Sigmoid colon (tissue), 7 donors: ENCODE data around the gene IL36RN. TPM values are rescaled to one million over a fixed set of nuclear protein-coding genes. Genes with fewer than 3 reads are reported as not detected.

Source experiments
- DNase-seq: peaks from one replicate; pipeline ENCODE4 v3.0.0-alpha.2; 2019
- H3K27ac ChIP-seq, 4 donors: fragments of 200-600 bp; sonication (generic); one replicate each; pipeline ENCODE4 v1.5.1; 2016 to 2019; ENCODE audit warnings: mild to moderate bottlenecking in 1 of 4
- H3K27me3 ChIP-seq, 3 donors: fragments of 200-600 bp; sonication (generic); one replicate each; pipeline ENCODE4 v1.5.1; 2019; ENCODE audit warnings: mild to moderate bottlenecking in 1 of 3
- H3K36me3 ChIP-seq, 4 donors: fragments of 200-600 bp; sonication (generic); one replicate each; pipeline ENCODE4 v1.5.1; 2016 to 2019
- H3K4me1 ChIP-seq, 4 donors: fragments of 200-600 bp; sonication (generic); one replicate each; pipeline ENCODE4 v1.5.1; 2017 to 2019
- H3K4me3 ChIP-seq, 4 donors: fragments of 200-600 bp; sonication (generic); one replicate each; pipeline ENCODE4 v1.5.1; 2017 to 2019; ENCODE audit warnings: mild to moderate bottlenecking in 2 of 4, moderate library complexity in 1 of 4
- H3K9me3 ChIP-seq, 4 donors: fragments of 200-600 bp in 3 of 4; sonication (generic) in 3 of 4; one replicate each; pipeline versions ENCODE4 v1.5.1 to v1.6.1; 2013 to 2019
- EP300 ChIP-seq, 4 donors: sonication (generic); formaldehyde crosslinking; IDR thresholded peaks; one replicate each; pipeline ENCODE4 v1.6.1; 2017; ENCODE audit warnings: antibody characterized with exemption in 4 of 4
- POLR2A ChIP-seq, 2 donors: fragments of 450-650 bp; IDR thresholded peaks; one replicate each; pipeline ENCODE4 v1.6.1; 2016; ENCODE audit warnings: antibody characterized with exemption in 2 of 2, mild to moderate bottlenecking in 2 of 2, moderate library complexity in 2 of 2
- POLR2AphosphoS5 ChIP-seq, 4 donors: sonication (generic); formaldehyde crosslinking; IDR thresholded peaks; one replicate each; pipeline ENCODE4 v1.6.1; 2017; ENCODE audit warnings: antibody characterized with exemption in 4 of 4
- WGBS, 2 donors: extraction: QIAGEN DNeasy Blood & Tissue Kit; methylation state at CpG; one replicate each; pipeline ENCODE4 v1.1.7; 2013; 5-methylcytosine and 5-hydroxymethylcytosine counted together
- intact Hi-C: fragments of 100-400 bp; cut with DNase I; formaldehyde crosslinking; loops from one replicate; pipeline ENCODE4 v1.15.1; 2023
- polyA plus RNA-seq, 3 donors: library from polyadenylated mRNA; stranded (reverse); fragments of 200-250 nt; gene quantifications; one replicate each; pipeline ENCODE4 v1.2.3, GENCODE V29; 2013
- total RNA-seq, 4 donors: library from RNA; depleted of rRNA; stranded (reverse); fragments of >200 nt; gene quantifications; one replicate each; pipeline ENCODE4 v1.1.0, GENCODE V29; 2016
- TF ChIP-seq, protein P1 (sequence below), 4 experiments: fragments of 450-650 bp in 3 of 4; fragments of 200-600 bp in 1 of 4; IDR thresholded peaks; one replicate each; pipeline ENCODE4 v1.5.1; 2016 to 2019; ENCODE audit warnings: antibody characterized with exemption in 4 of 4, mild to moderate bottlenecking in 3 of 4, moderate library complexity in 2 of 4
- donor health status: healthy with polysubstance abuse.
- donor health status: Bipolar disorder and iron deficiency.
- donor health status: healthy.

IL36RN gene
- total and polyA plus RNA-seq, 7 donors, result 0.03 TPM; not detected in 6

GRCh38 chr2:113012436-113013335, 46.3 kb upstream of the IL36RN start:
- WGBS, 2 donors, result 78 to 80% methylated on average over 8 of the region's 8 CpGs
- H3K4me3 ChIP-seq, result no peak overlapping the region
- H3K36me3 ChIP-seq, result no peaks in the 10 kb centered on the region
- no peak overlapping the region for H3K27ac ChIP-seq
- TF ChIP-seq POLR2AphosphoS5 (IDR thresholded peaks at IDR 0.05) (no peak), EP300 (IDR thresholded peaks at IDR 0.05) (no peak), POLR2A (IDR thresholded peaks at IDR 0.05) (no peak)
- TF ChIP-seq, protein P1, sequence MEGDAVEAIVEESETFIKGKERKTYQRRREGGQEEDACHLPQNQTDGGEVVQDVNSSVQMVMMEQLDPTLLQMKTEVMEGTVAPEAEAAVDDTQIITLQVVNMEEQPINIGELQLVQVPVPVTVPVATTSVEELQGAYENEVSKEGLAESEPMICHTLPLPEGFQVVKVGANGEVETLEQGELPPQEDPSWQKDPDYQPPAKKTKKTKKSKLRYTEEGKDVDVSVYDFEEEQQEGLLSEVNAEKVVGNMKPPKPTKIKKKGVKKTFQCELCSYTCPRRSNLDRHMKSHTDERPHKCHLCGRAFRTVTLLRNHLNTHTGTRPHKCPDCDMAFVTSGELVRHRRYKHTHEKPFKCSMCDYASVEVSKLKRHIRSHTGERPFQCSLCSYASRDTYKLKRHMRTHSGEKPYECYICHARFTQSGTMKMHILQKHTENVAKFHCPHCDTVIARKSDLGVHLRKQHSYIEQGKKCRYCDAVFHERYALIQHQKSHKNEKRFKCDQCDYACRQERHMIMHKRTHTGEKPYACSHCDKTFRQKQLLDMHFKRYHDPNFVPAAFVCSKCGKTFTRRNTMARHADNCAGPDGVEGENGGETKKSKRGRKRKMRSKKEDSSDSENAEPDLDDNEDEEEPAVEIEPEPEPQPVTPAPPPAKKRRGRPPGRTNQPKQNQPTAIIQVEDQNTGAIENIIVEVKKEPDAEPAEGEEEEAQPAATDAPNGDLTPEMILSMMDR (IDR thresholded peaks at IDR 0.05), result no peak
- intact Hi-C loops, result no loop called here
- no peaks in the 10 kb centered on the region for H3K4me1 ChIP-seq
- no peaks in the 10 kb centered on the region for H3K9me3 ChIP-seq
- no peak for DNase-seq
- no peaks in the 10 kb centered on the region for H3K27me3 ChIP-seq

DNA sequence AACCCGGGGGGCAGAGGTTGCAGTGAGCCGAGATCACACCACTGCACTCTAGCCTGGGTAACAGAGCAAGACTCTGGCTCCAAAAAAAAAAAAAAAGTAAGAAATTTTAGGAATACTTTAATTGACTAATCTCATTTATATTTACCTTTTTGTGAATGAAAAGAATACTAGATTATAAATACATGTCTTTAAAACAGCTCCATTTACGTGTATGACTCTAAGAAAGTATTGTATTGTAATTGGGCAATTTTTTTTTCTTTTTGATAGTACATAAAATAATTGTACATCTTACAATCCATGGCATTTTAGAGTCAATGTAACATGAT, 45.7 kb upstream of the IL36RN start:
- Histone ChIP-seq H3K27ac (no peak overlapping the region), H3K9me3 (no peaks in the 10 kb centered on the region), H3K36me3 (no peaks in the 10 kb centered on the region), H3K4me1 (no peaks in the 10 kb centered on the region), H3K27me3 (no peaks in the 10 kb centered on the region), H3K4me3 (no peak overlapping the region)
- TF ChIP-seq EP300 (IDR thresholded peaks at IDR 0.05) (no peak), POLR2AphosphoS5 (IDR thresholded peaks at IDR 0.05) (no peak), POLR2A (IDR thresholded peaks at IDR 0.05) (no peak)
- TF ChIP-seq, protein P1 (IDR thresholded peaks at IDR 0.05), result no peak
- no peak for DNase-seq
- intact Hi-C loops, result no loop called here
- WGBS, 2 donors, result 86 to 90% methylated on average over 3 of the region's 3 CpGs

DNA sequence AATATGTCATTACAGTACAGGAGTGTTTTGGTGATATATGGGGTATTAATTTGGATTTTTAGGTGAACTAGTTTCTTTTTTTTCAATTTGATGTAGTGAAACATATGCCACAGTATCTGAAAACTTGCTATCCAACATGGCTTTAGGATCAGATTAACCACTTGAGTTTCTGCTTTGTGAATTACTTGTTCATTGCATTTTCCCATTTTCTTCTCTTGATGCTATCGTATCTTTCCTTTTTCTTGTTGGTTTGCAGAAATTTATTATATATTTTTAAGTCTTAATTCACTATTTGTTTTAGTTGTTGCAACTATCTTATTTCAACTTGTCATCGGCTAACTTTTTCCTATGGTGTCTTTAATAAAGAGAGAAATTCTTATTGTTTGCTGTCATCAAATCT, 44.9 kb upstream of the IL36RN start:
- H3K4me3 ChIP-seq, result no peak overlapping the region
- no peak for TF ChIP-seq EP300 (IDR thresholded peaks at IDR 0.05)
- no peak for TF ChIP-seq POLR2A (IDR thresholded peaks at IDR 0.05)
- TF ChIP-seq POLR2AphosphoS5 (IDR thresholded peaks at IDR 0.05), result no peak
- TF ChIP-seq, protein P1 (IDR thresholded peaks at IDR 0.05), result no peak
- H3K27ac ChIP-seq, result no peak overlapping the region
- H3K4me1 ChIP-seq, result no peaks in the 10 kb centered on the region
- intact Hi-C loops, result no loop called here
- H3K9me3 ChIP-seq, result no peaks in the 10 kb centered on the region
- no peak for DNase-seq
- H3K27me3 ChIP-seq, result no peaks in the 10 kb centered on the region
- no peaks in the 10 kb centered on the region for H3K36me3 ChIP-seq
- WGBS, 2 donors, result 95 to 98% methylated on average over 2 of the region's 2 CpGs

GRCh38 chr2:113015042-113015441, 44.0 kb upstream of the IL36RN start:
- H3K36me3 ChIP-seq, result no peaks in the 10 kb centered on the region
- no peak for DNase-seq
- WGBS, 2 donors, result 70 to 73% methylated on average over 1 of the region's 1 CpG
- no peak overlapping the region for H3K4me3 ChIP-seq
- no peak overlapping the region for H3K27ac ChIP-seq
- intact Hi-C loops, result no loop called here
- no peaks in the 10 kb centered on the region for H3K27me3 ChIP-seq
- no peaks in the 10 kb centered on the region for H3K9me3 ChIP-seq
- H3K4me1 ChIP-seq, result no peaks in the 10 kb centered on the region
- TF ChIP-seq, protein P1 (IDR thresholded peaks at IDR 0.05), result no peak
- TF ChIP-seq EP300 (IDR thresholded peaks at IDR 0.05) (no peak), POLR2AphosphoS5 (IDR thresholded peaks at IDR 0.05) (no peak), POLR2A (IDR thresholded peaks at IDR 0.05) (no peak)
